IPS DF 4.7 (cell line): ENCODE data around the gene C6orf47.

Experiments used
- DNase-seq: peaks from one replicate; pipeline ENCODE4 v3.0.0-alpha.2; 2013; ENCODE audit warnings: low spot score; ENCODE audit errors: extremely low read depth

The C6orf47 gene

DNA sequence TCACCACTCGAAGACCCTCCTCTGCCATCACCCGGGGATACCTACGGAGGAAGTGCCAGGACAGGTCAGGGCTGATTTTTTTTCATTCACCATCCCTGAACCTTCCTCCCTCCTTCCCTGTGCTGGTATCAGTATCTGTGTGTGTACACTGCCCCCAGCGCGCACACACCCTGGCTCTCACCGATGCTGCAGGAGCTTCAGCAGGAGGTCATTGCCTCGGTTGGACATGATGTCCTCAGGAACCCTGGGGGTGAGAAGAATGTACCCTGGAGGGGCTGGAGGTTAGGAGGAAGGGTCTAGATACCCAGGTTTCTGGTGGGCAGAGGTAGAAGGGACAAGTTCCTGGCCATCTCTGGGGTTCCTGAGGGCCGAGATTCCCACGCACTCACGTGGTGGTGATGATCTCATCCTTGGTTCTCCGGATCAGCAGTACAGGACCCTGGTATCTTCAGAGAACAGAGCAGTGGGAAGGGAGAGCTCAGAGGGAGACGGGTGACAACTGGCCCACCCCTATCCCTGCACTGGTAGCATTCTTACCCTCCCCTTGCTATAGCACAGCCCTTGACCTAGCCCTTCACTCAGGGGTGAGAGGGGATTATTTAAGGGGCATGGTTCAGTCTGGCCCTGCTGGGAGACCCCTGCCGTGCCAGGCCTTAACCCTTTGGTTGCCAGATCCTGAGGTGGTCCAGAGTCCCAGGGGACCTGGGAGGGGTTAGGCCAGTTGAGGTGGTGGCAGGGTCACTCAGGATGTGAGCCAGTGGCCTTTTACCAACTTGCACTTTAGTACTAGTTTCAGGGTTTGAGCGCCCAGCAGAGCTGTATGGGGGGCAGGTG, 27.5 kb upstream of the C6orf47 start:
- no peak for DNase-seq

DNA sequence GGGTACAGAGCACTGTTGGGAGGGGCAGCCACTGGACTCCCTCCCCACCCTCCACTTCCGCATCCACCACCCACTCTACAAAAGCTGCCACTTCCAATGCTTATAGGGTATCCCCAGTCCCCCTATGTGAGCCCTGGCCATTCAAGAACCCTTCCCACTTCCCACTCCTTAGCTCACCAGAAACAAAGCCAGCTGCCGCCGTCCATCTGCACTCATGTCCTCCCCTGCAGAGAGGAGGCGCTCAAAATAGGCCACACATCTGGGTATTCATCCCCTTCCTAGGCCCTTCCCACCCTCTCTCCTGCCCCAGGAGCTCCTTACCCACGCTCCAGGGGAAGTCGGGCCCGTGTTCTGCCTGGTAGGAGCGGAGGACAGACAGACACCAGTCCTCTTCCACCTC, 26.7 kb upstream of the C6orf47 start:
- DNase-seq = no peak

DNA sequence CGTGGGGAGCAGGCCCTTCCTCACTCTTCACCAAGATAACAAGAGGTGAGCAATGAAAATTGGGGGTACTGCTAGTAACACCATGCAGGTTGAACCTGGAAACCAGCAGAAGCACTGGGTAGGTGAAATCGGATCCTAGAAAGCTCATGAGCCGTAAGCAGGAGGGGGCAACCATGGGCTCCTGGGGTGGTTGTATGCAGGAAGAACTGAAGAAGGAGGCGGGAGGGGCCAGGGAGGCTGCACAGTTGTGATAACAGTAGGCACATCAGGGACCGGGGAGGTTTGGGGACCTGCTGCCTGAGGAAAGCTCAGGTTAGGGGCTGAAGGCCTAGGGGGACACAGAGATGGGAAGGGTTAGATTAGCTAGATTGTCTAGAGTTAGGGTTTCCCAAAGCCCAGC, 25.9 kb upstream of the C6orf47 start:
- DNase-seq = no peak

DNA sequence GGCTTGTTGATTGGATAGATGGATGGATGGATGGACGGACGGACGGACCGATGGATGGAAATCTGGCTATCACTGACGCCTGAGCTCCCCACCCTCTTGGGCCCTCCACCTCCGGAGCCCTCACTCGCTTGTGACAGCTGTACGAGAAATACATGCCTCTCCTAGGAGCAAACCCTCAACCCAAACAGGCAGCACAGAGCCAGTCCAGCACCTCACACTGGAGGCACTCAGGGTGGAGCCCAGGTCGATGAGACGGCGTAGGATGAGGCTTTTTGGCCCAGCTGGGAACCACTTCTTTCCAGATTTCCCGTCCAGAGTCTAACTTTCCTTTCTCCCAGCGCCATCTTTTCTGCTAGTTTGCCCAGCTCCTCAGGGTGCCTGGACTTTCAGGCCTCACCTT, 23.0 kb upstream of the C6orf47 start:
- DNase-seq = no peak

DNA sequence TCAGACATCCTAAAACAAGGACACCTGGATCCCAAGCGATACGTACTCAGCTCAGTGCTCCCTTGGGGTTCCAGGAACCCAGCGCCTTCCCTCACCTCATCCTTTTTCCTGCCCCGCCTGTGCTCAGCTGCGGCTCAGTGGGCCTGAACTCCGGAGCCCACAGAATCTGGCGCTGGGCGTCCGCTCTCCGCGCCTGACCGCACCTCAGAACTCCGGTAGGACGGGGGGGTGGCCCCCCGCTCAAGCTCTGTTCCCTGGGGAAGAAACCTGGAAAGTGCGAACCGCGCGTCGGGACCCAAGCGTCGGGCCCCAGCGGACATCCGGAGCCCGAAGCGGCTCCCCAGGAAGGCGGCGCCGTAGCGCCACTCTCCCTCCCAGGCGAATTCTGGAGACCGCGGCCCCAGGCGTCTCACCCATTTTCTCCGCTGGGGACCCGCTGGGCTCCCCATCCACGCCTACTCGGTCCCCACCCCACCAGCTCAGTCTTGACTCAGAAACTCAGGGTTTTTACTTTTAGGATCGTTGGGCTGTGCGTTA, 20.6 kb upstream of the C6orf47 start:
- no peak for DNase-seq

DNA sequence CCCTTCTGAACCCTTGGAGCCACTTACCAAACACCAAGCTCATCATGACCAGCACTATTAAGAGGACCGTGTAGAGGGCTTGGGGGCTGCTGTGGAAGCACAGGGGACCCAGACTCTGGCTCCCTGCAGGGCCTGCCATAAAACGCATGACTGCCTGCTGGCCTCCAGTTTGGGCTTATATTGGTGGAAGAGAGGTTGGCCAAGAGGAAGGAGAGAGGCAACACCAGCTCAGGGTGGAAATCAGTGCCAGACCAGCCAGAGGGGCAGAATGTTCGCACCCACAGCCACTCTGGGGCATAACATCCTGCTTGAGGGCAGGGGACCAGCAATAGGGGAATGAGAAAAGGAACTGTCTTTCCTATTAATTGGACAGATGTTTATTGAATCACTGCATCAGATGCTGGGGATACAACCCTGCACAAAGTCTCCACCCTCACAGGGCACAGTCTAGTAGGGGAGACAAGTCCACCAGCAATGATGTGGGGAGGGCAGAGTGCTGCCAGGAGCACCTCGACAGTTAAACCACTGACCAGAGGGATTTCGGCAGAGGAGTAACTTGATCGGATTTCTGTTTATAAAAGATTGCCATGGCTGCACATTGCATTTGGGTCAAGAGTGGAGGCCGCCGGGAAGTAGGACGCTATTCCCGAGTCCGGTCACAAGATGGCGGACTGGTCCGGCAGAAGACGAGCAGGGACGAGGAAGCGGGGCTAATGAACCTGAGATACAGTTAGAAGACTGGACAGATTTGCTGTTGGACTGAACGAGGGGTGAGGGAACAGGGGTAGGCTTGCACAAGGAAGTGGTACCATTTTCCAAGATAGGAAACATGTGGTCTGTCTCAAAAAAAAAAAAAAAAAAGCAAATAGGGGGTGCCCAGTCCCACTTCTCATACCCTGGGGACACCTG, 19.9 kb upstream of the C6orf47 start, which contains the start of gene LY6G5C:
TSS of gene LY6G5C (minus strand) at position 842 of the 909 bp plus-strand sequence. CDS start at position 148, 694 bp downstream.
- no peak for DNase-seq

DNA sequence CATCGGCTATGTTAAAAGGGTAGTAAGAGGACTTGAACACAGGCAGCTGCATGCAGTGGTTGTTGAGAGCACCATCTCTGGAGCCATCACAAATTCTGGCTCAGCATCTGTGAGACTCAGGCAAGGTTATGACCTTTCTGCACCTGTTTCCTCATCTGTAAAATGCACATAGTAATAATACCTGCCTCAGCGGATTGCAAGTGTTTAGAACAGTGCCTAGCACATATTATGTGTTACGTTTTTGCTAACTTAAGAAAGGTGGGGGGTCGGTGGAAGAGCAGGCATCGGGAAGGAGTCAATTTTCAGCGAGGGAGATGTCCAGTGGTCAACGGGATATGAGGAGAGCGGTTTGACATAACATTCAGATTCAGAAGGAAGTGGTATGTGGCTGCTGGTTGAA, 17.4 kb upstream of the C6orf47 start:
- no peak for DNase-seq

DNA sequence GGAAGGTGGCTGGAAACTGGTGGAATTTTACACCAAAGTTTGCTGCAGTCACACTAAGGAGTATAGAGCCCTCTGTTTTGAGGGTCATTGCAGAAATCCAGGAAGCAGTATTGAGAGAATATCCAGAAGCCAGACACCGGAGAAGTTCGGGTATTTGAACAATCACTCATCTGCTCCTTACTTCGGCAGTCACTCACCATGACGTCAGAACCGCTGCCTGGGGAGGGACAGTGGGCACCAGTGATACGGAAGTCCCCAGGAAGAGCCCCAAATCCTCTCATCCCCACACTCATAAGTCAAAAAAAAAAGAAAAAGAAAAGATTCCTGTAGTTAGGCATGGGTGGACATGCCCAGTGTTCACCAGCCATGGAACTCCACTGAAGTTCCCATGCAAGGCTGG, 16.3 kb upstream of the C6orf47 start:
- DNase-seq = no peak

DNA sequence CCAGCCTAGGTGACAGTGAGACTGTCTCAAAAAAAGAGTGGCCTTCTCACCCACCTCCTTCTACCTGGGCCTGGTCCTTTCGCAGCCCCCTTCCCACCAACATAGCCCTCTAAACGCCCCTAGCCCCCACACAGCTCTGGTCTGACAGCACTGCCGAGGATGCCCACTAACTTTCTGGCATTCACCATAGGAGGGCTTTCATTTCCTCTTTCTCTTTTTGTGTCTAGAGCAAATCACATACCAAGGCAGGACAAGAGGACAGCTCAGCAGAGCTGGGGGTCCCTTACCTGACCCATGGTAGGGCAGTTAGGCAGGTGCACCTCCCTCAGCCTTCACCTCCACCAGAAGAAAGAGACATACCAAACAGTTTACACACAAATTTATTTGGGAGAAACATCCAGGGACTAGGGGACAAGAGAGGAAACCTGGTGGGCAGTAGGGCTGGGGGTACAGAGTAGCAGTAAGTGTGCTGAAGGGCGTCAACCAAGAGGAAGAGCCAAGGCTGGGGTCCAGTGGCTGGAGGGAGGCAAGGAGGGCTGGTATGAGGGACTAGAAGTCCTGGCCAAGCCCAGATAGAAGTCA, 15.8 kb upstream of the C6orf47 start:
- DNase-seq = no peak

DNA sequence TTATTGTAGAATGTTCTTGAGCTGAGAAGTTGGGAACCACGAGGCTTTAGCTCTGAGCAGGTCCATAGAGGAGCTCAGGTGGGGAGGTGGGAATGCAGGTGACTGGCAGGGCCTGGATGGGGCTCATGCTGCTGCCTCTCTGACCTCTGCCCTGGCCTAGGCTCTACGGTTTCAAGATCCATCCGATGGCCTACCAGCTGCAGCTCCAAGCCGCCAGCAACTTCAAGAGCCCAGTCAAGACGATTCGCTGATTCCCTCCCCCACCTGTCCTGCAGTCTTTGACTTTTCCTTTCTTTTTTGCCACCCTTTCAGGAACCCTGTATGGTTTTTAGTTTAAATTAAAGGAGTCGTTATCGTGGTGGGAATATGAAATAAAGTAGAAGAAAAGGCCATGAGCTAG, 9.1 kb upstream of the C6orf47 start, which contains the start of gene LY6G5B:
TSS of gene LY6G5B (plus strand) at position 301 of the 400 bp plus-strand sequence. CDS start 975 bp downstream, outside the sequence.
- DNase-seq = no peak

DNA sequence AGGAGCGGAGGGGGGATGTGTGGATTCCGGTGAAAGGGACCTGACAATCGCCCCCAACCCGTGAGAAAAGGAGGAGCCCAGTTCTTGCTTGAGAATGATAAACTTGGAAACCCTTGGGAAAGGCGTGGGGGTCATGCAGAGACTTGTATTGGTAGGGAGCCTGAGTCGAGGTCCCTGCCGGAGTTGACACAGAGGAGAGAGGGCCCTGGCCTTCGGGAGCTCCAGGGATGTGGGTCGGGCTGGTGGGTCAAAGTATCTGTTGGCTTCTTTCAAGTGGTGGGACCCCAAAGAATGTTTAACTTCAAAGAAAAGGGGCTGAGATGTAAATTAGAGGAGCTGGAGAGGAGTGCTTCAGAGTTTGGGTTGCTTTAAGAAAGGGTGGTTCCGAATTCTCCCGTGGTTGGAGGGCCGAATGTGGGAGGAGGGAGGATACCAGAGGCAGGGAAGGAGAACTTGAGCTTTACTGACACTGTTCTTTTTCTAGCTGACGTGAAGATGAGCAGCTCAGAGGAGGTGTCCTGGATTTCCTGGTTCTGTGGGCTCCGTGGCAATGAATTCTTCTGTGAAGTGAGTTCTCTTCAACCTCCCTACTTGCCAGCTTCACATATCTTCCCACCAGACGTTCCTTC, 5.9 kb upstream of the C6orf47 start:
- no peak for DNase-seq

DNA sequence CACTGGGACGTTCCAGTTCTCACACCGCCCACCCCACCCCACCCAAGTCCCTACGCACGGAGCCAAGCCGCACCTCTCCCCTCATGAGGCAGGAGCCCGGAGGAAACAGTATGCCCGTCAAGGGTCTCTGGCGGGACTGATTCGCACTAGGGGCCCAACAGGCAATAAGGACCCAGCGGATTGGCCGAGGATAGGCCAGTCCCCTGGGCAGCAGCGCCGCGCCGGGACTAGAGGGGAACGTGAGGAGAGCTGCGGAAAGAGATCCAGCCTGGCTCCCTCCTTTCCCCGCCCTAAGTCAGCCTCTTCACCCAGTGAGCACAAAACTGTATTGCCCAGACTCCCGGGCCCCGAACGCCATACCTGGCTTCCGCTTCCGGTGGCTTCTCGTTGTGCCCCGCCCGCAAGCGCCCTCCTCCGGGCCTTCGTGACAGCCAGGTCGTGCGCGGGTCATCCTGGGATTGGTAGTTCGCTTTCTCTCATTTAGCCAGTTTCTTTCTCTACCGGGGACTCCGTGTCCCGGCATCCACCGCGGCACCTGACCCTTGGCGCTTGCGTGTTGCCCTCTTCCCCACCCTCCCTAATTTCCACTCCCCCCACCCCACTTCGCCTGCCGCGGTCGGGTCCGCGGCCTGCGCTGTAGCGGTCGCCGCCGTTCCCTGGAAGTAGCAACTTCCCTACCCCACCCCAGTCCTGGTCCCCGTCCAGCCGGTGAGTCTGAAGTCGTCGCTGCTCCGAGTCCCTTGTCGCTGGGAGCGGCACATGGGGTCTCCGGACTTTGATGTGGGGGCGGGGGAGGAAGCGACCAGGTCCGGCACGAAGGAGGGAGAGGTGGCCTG, 5.1 kb upstream of the C6orf47 start, which contains the start of gene CSNK2B:
TSS of gene CSNK2B (plus strand) at position 580 of the 836 bp plus-strand sequence. CDS start 752 bp downstream, outside the sequence.
- DNase-seq = no peak

DNA sequence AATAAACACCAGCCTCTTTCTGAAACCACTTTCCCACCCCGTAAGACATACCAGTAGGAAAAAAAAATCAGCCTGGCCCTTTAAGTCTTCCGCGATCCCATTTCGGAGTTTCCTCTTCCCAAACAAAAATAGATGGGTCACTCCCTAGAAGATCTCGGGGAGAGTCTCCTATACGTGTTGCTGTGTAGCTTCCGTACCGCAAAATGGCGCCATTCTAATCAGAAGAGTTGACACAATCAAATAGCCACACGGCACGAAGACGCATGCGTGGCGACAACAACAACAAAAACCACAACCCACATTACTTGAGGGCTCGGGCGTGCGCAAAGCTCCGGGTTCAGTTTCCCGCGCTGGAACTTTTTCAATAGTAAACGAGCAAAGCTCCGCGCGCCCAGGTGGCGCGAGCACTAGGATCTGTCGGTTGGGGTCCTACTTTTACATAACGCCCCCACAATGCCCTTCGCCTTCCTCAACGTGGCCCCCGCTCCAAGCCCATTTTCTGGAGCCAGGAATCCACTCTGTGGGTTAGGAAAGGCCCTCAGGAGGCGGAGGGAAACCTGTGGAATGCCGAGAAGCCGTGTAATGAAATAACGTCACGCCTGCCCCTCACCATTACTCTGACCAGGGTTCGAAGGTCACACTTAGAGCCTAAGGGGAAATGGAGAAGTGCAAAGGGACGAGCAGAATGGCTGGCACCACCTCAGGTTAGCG, 4.4 kb upstream of the C6orf47 start, which contains the start of gene GPANK1:
TSS of gene GPANK1 (minus strand) at position 208 of the 711 bp plus-strand sequence. CDS start 519 bp downstream, outside the sequence.
- DNase-seq = no peak

DNA sequence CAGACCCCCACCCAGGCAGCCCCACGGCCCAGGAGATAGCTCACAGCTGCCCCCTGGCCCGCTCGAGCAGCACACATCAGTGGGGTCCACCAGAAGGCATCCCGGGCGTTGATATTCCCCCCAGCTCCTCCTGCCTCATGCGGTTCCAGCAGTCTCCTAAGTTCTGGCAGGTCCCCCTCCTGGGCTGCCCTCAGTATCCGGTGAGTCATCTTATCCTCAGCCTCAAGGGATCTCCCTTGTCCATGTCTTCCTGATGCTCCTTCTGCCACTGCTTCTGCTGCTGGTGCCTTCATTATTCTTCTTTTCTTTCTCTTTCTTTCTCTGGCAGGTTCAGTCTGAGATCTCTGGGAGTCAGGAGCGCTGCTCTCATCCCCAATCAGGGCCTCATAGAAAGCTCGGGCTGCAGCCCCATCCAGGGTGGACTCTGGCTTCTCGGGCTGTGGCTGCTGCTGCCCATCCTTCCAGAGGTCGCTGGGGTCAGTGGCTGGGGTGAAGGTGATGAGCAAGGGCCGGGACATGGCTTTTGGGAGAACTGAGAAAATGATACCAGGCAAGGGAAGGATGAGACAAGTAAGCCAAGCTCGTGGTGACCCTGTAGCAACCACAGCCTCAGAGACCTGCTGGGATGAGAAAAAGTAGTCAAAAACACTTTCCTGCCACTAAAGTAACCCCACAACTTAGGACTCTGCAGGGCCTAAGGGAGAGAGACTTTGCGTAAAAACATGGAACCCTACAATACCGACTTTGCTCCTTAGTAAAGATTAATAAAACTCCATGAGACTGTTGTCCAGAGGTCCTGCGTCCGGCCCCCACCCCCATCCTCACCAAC, 3.6 kb upstream of the C6orf47 start:
- DNase-seq = no peak

DNA sequence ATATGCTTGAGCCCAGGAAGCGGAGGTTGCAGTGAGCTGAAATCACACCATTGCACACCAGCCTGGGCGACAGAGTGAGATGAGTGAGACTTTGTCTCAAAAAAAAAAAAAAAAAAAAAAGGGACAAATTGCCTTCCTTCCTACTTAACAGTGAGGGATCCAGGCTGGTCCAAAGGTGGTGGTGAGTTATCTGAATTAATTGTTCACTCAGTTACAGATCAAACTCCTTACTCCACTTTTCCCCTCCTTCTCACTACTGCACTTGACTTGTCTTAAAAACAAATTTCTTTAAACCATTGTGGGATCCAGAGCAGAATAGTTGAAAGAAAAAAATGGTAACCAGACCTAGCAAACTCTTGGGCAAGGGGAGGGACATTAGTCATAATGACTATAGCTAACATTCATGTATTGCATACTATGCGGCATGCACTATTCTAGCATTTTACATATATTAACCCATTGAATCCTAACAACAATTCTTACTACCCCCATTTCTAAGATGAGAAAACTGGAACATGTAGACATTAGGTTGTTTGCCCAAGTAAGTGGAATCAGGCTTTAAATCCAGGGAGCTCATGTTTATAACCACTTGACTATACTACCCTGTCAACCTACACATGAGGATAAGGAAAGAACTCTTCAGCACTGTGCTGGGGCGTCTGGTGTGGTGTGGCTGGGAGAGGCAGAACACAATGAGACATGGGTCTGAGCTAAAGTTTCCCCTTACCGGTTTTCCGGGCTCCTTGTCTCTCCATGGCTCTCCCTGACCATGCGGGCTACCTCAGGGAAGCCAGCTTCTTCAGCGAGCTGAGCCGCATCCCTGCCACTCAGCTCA, 2.8 kb upstream of the C6orf47 start:
- DNase-seq = no peak

DNA sequence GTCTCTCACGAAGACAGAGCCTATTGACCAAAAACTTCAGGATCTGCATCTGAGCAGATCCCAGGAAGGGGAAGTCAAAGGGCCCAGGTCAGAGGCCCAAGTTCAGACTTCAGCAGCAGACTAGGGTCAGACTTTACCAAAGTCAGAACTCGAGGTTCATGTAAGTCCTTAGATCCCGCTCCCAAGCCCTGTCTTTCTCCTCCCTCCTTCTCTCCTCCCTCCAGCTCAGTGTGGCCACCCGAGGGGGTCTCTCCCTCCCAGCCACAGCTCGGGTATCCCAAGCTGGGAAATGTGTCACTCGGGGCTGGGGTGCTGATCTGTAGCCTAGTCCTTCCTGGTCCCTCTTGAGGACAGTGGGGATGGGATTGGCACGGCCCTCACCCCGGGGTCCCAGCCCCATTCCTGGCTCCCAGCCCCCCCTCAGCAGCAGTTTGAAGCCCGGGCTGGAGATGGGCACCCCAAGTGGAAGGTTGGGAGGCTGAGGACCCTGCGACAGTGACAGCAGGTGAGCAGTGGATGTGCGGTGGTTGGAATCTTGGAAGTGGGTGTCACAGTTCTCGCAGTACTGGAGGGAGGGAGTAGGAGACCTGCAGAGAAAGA, 1.6 kb upstream of the C6orf47 start:
- DNase-seq = no peak
